ENCODE results near the gene PRRC2C.

The PRRC2C gene

DNA sequence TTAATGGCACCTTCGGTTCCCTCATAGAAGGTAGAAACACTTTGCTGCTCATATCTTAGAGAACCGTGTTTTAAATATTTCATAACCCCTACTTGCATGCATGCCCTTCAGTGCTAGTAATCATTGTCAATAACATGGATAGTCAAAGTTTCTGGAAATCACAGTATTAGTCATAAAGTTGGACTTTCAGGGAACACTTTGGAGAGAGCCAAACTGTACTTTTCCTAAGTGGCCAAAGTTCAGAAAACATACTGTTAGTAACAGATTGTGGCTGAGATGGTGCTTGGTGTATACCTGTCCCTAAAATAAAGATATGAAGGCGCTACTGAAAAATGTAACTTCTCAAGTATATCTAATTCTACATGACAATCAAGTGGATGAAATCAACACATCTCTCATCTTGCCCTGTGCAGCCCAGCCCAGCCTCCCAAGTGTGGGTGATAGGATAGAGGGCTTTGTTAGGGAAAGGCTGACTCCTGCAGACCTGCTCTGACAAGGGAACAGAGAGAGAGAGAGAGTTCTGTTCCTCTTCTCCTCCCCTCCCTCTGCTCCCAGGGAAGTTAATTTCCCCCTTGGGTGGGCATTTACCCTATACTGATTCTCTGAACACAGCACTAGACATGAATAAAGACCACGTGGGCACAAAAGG, 152.7 kb downstream of the PRRC2C start:
- DNase-seq (ENCODE audit: low spot score): no peak

DNA sequence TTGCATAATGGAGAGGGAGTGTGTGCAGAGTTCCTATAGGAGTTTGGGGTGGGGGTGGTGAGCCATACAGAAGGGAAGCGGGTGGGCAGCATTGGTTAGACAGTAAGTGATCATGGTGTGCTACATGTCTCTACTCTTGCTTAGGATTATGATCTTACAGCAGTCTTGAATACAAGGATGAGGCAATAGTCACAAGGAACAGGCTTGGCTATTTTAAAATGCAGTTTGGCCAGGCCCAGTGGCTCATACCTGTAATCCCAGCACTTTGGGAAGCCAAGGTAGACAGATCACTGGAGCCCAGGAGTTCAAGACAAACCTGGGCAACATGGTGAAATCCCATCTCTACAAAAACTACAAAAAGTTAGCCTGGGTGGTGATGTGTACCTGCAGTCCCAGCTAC, 154.9 kb downstream of the PRRC2C start:
- DNase-seq (ENCODE audit: low spot score): no peak

DNA sequence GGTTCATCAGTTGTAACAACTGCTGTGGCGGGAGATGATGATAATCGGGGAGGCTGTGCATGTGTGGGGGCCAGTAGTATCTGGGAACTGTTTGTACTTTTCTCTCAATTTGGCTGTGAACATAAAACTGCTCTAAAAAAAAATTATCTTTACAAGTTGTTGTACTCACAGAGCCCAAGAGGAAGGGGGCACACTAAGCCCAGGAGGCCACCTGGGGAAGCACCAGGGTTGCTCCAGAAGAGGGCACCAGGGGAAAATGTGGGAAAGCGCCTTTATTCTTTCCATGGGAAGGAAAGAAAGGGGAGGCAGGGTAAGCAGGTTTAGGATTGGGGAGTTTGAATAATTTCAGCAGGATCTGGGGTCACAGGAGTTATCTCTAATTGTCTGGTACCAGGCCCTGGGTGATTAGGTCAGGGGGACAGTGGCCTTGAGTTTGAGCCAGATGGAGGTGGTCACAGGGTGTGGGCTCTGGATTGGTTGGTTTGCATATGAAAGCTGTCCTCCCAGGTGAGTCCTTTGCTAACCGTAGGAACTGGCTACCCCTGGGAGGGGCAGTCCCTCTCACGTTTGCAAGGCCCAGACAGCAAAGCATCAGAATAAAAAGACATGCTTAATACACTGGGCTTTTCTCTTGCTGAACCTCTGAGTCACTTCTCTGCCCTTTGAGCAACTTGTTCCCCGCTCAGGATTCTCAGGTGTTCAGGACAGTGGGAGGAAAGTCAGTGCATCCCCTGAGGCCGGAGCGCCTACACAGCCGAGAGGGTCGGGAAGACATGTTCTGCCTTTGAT, 155.9 kb downstream of the PRRC2C start:
- DNase-seq (ENCODE audit: low spot score): no peak

DNA sequence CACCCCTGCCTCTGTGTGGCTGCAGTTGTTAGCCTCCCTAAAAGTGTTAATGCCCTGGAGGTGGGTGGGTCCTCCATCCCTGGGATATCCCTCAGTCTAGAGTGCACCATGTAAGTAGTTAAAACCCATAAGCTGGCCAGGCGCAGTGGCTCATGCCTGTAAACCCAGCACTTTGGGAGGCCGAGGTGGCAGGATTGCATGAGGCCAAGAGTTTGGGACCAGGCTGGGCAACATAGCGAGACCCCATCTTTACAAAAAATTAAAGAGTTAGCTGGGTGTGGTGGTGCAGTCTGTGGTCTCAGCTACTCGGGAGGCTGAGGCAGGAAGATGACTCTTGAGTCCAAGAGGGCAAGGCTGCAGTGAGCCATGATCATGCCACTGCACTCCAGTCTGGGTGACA, 156.9 kb downstream of the PRRC2C start:
- no peak for DNase-seq (ENCODE audit: low spot score)

All from left forelimb (tissue), 1 donor.